Activated CD8-positive, alpha-beta T cell treated with anti-CD3 and anti-CD28 coated beads for 36 hours (primary cell): ENCODE measurements around the gene MSL1. TPM values are rescaled to one million over a fixed set of nuclear protein-coding genes. Genes with fewer than 3 reads are reported as not detected.
A peak's percentile ranks its signal among the peaks of the same experiment; 100 is the strongest.

Experiments
- ATAC-seq: fragments of 200-7000 bp; cut with Tn5 transposase; one replicate; pipeline ENCODE4 v1.10.0; 2021; ENCODE audit warnings: mild to moderate bottlenecking, moderate library complexity
- CTCF ChIA-PET: fragments of 350-600 bp; sonication (Branson Sonifier 250); formaldehyde crosslinking; loops from one replicate; lab custom pipeline; 2021; ENCODE audit warnings: antibody characterized with exemption; lab: Charles Lee
- POLR2A ChIA-PET: fragments of 350-600 bp; sonication (Branson Sonifier 250); formaldehyde crosslinking; loops from one replicate; lab custom pipeline; 2021; ENCODE audit warnings: antibody characterized with exemption; lab: Charles Lee
- DNase-seq: peaks from one replicate; pipeline ENCODE4 v3.0.0-alpha.2; 2020
- H3K27ac Mint-ChIP-seq: one replicate; pipeline ENCODE4 v1.8.0; 2021; ENCODE audit warnings: mild to moderate bottlenecking, mixed read lengths
- H3K27me3 Mint-ChIP-seq: one replicate; pipeline ENCODE4 v1.8.0; 2021; ENCODE audit warnings: mixed read lengths
- H3K36me3 Mint-ChIP-seq: one replicate; pipeline ENCODE4 v1.8.0; 2021; ENCODE audit warnings: low read depth, mixed read lengths
- H3K4me1 Mint-ChIP-seq: one replicate; pipeline ENCODE4 v1.8.0; 2021; ENCODE audit warnings: low read depth, mixed read lengths
- H3K4me3 Mint-ChIP-seq: one replicate; pipeline ENCODE4 v1.8.0; 2021; ENCODE audit warnings: mild to moderate bottlenecking, moderate library complexity, mixed read lengths
- H3K9me3 Mint-ChIP-seq: one replicate; pipeline ENCODE4 v1.8.0; 2021; ENCODE audit warnings: mixed read lengths
- intact Hi-C: fragments of 100-400 bp; cut with micrococcal nuclease; formaldehyde crosslinking; loops from one replicate; pipeline ENCODE4 v1.10.0; 2022
- total RNA-seq, 2 experiments: library from RNA; stranded (reverse); gene quantifications; one replicate each; pipeline ENCODE4 v1.2.3, GENCODE V29; 2021
- TF ChIP-seq, protein P1 (sequence below): fragments of 200-600 bp; IDR thresholded peaks from one replicate; pipeline ENCODE4 v1.8.0; 2022; ENCODE audit warnings: antibody characterized with exemption, mild to moderate bottlenecking

Gene MSL1
- total RNA-seq, 2 experiments from 2014 or later, result 69.0 to 70.1 TPM

DNA sequence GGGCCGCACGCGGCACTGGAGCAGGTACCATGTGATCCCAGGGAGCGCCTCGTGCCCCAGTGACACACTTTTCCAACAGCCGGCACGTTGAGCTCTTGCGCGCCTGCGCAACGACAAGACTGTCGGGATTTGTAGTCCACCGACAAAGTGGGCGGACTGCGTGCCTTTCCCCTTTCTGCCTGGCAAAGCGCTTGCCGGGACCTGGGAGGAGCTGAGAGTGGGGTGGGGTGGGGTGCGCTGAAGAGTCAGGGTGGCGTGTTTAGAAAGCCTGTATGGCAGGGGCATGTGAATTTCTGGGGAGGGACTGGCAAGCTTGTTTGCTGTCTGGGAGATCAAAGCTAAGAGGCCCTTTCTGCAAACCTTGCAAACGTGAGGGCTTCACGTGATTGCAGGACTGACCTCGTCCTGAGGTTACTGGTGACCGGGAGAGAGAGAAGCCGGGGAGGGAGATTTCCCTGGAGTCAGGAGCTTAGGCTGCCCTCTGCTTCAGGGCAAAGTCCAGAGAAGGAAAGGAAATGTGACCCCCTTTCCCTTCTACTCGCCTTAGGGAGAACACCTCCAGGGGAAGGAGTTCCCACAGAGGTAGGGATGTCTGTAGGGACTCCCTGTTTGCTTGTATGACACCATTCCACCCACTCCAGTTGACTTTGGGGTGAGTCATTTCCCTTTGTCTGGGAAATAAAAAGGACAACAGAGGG lies 21.0 kb upstream of the MSL1 start:
- no peaks in the 10 kb centered on the region for H3K27me3 Mint-ChIP-seq
- ChIA-PET POLR2A (interaction anchor here (0.6 to 8.2 kb wide), 10 partner anchors 11 to 184 kb away, joined by 3 to 93 read pairs (median 3); partner anchors contain the start of gene MED24), CTCF (interaction anchor here (0.8 to 9.5 kb wide), 9 partner anchors 11 to 90 kb away, joined by 3 to 136 read pairs (median 4); partner anchors contain the start of gene MED24)
- no peaks in the 10 kb centered on the region for H3K9me3 Mint-ChIP-seq
- intact Hi-C loops, result no loop called here
- TF ChIP-seq, protein P1, sequence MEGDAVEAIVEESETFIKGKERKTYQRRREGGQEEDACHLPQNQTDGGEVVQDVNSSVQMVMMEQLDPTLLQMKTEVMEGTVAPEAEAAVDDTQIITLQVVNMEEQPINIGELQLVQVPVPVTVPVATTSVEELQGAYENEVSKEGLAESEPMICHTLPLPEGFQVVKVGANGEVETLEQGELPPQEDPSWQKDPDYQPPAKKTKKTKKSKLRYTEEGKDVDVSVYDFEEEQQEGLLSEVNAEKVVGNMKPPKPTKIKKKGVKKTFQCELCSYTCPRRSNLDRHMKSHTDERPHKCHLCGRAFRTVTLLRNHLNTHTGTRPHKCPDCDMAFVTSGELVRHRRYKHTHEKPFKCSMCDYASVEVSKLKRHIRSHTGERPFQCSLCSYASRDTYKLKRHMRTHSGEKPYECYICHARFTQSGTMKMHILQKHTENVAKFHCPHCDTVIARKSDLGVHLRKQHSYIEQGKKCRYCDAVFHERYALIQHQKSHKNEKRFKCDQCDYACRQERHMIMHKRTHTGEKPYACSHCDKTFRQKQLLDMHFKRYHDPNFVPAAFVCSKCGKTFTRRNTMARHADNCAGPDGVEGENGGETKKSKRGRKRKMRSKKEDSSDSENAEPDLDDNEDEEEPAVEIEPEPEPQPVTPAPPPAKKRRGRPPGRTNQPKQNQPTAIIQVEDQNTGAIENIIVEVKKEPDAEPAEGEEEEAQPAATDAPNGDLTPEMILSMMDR, result no peak
- H3K4me3 Mint-ChIP-seq, result peak overlapping the region; percentile 85
- peak overlapping the region; percentile 90 for H3K27ac Mint-ChIP-seq
- DNase-seq (peak; percentile 94), ATAC-seq (peak; percentile 10)
- peaks cover 29% of the 10 kb centered on the region for H3K36me3 Mint-ChIP-seq
- H3K4me1 Mint-ChIP-seq, result peaks cover 75% of the 10 kb centered on the region

DNA sequence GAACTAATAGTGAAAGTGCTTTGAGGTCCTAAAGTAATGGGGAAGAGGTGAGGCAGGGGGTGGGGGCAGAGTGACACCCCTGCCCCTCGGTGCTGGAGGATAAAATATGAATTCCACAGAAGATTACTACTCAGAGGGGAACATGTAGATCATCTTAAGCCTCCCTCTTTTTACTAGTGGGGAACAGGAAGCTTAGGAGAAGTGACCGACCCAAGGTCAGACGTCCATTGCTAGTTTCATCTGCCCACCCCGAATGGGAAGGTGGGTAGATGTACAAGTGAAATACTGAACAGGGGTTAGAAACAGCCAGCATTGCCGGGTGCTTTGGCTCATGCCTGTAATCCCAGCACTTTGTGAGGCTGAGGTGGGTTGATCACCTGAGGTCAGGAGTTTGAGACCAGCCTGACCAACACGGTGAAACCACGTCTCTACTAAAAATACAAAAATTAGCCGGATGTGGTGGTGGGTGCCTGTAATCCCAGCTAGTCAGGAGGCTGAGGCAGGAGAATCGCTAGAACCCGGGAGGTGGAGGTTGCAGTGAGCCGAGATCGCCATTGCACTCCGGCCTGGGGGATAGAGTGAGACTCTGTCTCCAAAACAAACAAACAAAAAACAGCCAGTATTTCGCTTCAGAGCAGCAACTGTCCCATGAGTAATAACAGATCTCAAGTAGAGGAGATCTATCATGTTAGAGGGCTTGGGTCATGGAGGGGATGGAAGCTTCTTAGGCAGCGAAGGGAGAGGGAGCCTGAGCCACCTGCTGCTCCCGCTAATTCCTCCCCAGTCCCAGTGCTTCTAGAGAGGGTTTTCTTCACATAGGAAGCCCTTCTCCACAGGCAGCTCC lies 20.2 kb upstream of the MSL1 start:
- CTCF ChIA-PET, result interaction anchor here (1.0 to 9.0 kb wide), 6 partner anchors 10 to 89 kb away, joined by 3 to 136 read pairs (median 4); partner anchors contain the start of gene MED24
- H3K27ac Mint-ChIP-seq, result peak overlapping the region; percentile 90
- intact Hi-C loops, result no loop called here
- no peaks in the 10 kb centered on the region for H3K9me3 Mint-ChIP-seq
- POLR2A ChIA-PET, result interaction anchor here (0.8 to 8.2 kb wide), 6 partner anchors 10 to 183 kb away, joined by 3 to 93 read pairs (median 3); partner anchors contain the start of gene MED24
- TF ChIP-seq, protein P1, result no peak
- peaks cover 21% of the 10 kb centered on the region for H3K36me3 Mint-ChIP-seq
- peak overlapping the region; percentile 85 for H3K4me3 Mint-ChIP-seq
- ATAC-seq (no peak), DNase-seq (no peak)
- H3K27me3 Mint-ChIP-seq, result no peaks in the 10 kb centered on the region
- peaks cover 75% of the 10 kb centered on the region for H3K4me1 Mint-ChIP-seq

DNA sequence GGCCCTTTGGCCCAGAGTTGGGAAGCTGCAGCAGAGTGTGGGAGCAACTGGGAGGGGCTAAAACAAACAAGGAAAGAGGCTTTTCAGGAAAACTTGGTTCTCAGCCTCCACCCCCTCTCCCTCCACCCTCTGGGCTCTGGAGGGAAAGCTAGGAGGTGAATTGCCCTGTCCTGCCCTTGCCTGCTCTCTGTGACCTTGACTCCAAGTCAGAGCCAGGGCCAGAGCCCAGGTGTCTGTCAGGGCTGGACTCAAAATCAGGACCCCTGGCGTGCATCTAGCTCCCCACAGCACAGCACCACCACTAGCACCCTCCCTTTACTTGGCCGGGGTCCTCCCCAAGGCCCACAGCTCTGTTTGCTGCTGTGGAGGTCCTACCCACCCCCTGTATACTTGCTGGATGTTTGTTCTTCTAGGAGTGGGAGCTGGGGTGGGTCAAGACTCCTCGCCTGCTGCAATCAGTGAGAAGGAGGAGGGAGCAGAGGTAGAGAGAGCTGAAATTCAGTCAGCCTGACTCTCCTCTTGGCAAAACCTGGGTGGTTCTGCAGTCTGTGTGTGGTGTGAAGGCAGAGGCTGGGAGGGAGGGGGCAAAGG lies 18.6 kb upstream of the MSL1 start:
- DNase-seq, result no peak
- TF ChIP-seq, protein P1, result no peak
- H3K27ac Mint-ChIP-seq, result peak overlapping the region; percentile 55
- H3K36me3 Mint-ChIP-seq, result peaks cover 6% of the 10 kb centered on the region
- ATAC-seq, result no peak
- H3K27me3 Mint-ChIP-seq, result no peaks in the 10 kb centered on the region
- peaks cover 75% of the 10 kb centered on the region for H3K4me1 Mint-ChIP-seq
- POLR2A ChIA-PET, result interaction anchor here (0.6 to 1.8 kb wide), 4 partner anchors 11 to 264 kb away, joined by 3 to 5 read pairs (median 4); partner anchors contain the start of gene CASC3
- no peaks in the 10 kb centered on the region for H3K9me3 Mint-ChIP-seq
- intact Hi-C loops, result no loop called here
- CTCF ChIA-PET, result interaction anchor here (1.0 to 9.0 kb wide), 4 partner anchors 8 to 65 kb away, joined by 5 to 136 read pairs (median 5); no protein-coding TSS in a partner anchor
- no peak overlapping the region for H3K4me3 Mint-ChIP-seq

DNA sequence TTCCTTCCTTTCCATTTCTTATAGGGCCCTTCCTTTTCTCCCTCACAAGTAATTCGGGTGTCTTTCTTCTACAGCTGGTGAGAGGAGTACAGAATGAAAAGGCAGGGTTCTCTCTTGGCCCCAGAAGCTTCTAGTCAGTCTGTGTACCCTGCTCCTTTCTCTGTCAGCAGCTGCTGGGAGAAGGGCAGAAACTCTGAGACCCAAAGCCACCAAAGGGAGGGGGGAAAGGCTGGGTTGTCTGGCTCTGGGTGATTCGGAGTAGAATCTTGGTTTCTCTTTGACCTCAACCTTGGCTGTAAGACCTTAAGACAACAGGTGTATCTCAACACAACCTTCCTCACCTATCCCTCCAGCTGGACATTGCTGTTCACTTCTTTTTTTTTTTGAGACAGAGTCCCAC lies 18.1 kb upstream of the MSL1 start:
- peak overlapping the region; percentile 55 for H3K27ac Mint-ChIP-seq
- ATAC-seq (no peak), DNase-seq (peak; percentile 35)
- peaks cover 1% of the 10 kb centered on the region for H3K36me3 Mint-ChIP-seq
- peaks cover 74% of the 10 kb centered on the region for H3K4me1 Mint-ChIP-seq
- no peak overlapping the region for H3K4me3 Mint-ChIP-seq
- H3K9me3 Mint-ChIP-seq, result no peaks in the 10 kb centered on the region
- no peaks in the 10 kb centered on the region for H3K27me3 Mint-ChIP-seq
- TF ChIP-seq, protein P1, result no peak
- POLR2A ChIA-PET, result interaction anchor here (1.0 to 1.8 kb wide), 3 partner anchors 11 to 37 kb away, joined by 3 to 5 read pairs (median 5); partner anchors contain the start of gene CASC3
- CTCF ChIA-PET, result interaction anchor here (1.0 to 9.0 kb wide), 4 partner anchors 8 to 65 kb away, joined by 5 to 136 read pairs (median 5); no protein-coding TSS in a partner anchor
- intact Hi-C loops, result no loop called here
